Kidney epithelial cell (primary cell): ENCODE measurements around the gene ANGPTL1. TPM values are rescaled to one million over a fixed set of nuclear protein-coding genes. Genes with fewer than 3 reads are reported as not detected.

ENCODE experiments used
- DNase-seq: peaks from one replicate; pipeline ENCODE4 v3.0.0-alpha.2; 2010; ENCODE audit warnings: low read depth
- H3K27me3 ChIP-seq: 2 replicates; pipeline ENCODE4 v1.6.0; 2011; ENCODE audit warnings: low read length; ENCODE audit not compliant: control insufficient read depth, insufficient read depth
- H3K36me3 ChIP-seq: 2 replicates; pipeline ENCODE4 v1.5.1; 2011; ENCODE audit warnings: low read length; ENCODE audit not compliant: control insufficient read depth, insufficient read depth
- H3K4me3 ChIP-seq: 2 replicates; pipeline ENCODE4 v1.5.1; 2011; ENCODE audit warnings: low read depth, mild to moderate bottlenecking, control low read depth, low read length
- total RNA-seq: library from RNA; depleted of rRNA; stranded (reverse); fragments of >200 nt; gene quantifications from 2 replicates; pipeline ENCODE4 v1.2.3, GENCODE V29; 2015
- TF ChIP-seq, protein P1 (sequence below): IDR thresholded peaks from 2 replicates; pipeline ENCODE4 v1.5.1; 2011; ENCODE audit warnings: mild to moderate bottlenecking, moderate library complexity, low read length, control low read depth, inconsistent platforms; ENCODE audit not compliant: insufficient read depth, poor library complexity, severe bottlenecking

ANGPTL1 gene
- total RNA-seq, result not detected in 2 replicates

DNA sequence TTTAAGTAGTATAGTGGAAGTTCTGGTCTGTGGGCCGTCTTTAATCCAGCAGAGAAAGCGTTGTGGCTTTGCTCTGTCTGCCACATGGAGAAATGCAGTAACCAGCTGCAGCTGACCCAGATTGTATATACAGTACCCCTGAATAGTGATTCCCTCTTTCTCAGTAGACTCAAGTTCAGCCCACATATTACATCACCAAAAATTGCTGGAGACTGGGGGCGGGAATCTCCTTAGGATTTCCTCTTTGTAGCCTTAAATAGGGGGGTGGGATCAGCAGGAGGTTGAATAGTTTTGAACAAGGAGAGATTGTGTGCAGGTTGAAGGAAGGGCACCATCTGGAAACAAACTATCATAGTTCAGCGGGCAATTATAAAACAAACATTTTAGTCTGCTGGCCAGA lies at the start of gene ANGPTL1:
Gene ANGPTL1, minus strand, starts transcription at position 134 of the 400 bp plus-strand sequence. CDS start 5,301 bp downstream, outside the sequence.
- Histone ChIP-seq H3K4me3 (no peak within 1 kb of the TSS), H3K36me3 (no peaks in the 10 kb centered on the region), H3K27me3 (no peaks in the 10 kb centered on the region)
- DNase-seq, result no peak
- TF ChIP-seq, protein P1, sequence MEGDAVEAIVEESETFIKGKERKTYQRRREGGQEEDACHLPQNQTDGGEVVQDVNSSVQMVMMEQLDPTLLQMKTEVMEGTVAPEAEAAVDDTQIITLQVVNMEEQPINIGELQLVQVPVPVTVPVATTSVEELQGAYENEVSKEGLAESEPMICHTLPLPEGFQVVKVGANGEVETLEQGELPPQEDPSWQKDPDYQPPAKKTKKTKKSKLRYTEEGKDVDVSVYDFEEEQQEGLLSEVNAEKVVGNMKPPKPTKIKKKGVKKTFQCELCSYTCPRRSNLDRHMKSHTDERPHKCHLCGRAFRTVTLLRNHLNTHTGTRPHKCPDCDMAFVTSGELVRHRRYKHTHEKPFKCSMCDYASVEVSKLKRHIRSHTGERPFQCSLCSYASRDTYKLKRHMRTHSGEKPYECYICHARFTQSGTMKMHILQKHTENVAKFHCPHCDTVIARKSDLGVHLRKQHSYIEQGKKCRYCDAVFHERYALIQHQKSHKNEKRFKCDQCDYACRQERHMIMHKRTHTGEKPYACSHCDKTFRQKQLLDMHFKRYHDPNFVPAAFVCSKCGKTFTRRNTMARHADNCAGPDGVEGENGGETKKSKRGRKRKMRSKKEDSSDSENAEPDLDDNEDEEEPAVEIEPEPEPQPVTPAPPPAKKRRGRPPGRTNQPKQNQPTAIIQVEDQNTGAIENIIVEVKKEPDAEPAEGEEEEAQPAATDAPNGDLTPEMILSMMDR, result no peak

DNA sequence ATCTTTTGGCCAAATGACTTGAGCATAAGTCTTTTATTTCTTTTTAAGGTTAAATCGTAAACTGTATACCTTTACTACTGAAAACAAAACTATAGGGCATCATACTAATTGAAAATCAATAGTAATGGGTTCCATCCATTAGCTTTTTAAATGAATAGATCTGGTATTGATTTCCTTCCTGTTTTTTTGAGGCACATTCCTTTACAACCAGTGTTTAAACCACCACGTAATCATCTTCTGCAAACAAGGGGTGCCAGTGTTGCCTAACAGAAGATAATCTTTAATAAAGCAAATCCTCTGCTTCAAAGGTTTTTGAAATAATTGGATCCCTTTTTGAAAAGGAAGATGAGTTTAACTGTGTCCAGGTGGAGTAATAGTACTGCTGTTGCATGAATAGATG lies 48.7 kb upstream of the ANGPTL1 start:
- DNase-seq, result no peak
- TF ChIP-seq, protein P1, result no peak
- no peak overlapping the region for H3K4me3 ChIP-seq
- no peaks in the 10 kb centered on the region for H3K36me3 ChIP-seq
- no peaks in the 10 kb centered on the region for H3K27me3 ChIP-seq

DNA sequence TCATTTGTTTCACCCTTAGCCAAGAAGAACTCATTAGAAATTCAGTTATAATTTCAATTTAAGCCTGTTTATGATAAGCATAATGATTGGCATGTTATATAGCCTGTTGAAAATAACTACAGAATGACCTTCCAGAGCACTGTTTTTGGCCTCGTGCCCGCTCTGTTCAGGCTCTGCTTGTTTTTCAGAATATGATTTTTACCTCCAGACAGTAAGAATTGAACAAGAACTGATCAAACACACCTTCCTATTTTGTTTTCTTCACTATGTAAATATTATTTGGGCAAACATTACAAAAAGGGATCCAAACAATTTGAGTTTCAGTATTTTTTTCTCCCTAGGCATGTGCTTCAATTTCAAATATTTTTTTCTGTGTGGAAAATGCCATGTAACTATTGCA lies 48.1 kb upstream of the ANGPTL1 start:
- DNase-seq, result no peak
- Histone ChIP-seq H3K36me3 (no peaks in the 10 kb centered on the region), H3K4me3 (no peak overlapping the region), H3K27me3 (no peaks in the 10 kb centered on the region)
- TF ChIP-seq, protein P1, result no peak

DNA sequence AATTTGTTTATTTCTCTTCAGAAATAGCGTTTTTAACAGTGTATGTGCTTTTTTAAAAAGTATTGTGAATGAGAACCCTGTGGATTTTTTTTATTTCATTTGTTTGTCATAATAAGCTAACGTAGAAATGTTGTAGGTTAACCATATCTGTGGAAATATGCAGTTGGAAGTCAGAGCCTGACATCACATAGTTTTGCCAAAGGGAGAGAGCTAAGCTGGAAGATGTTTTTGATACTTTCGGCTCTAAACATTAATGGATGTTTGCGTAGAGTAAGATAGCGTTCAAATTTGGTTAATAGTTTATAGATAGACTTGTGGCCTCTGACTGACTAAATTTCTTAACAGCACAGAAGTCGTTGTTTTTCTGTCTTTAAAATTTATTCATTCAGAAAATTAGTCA lies 47.4 kb upstream of the ANGPTL1 start:
- Histone ChIP-seq H3K36me3 (no peaks in the 10 kb centered on the region), H3K4me3 (no peak overlapping the region), H3K27me3 (no peaks in the 10 kb centered on the region)
- TF ChIP-seq, protein P1, result no peak
- no peak for DNase-seq

- DNase-seq, result no peak
- Histone ChIP-seq H3K36me3 (no peaks in the 10 kb centered on the region), H3K27me3 (no peaks in the 10 kb centered on the region), H3K4me3 (no peak overlapping the region)
- TF ChIP-seq, protein P1, result no peak
Observed at GRCh38 chr1:178916448-178917174, 45.7 kb upstream of the ANGPTL1 start.

GRCh38 chr1:178912597-178912996 lies 41.7 kb upstream of the ANGPTL1 start:
- no peak for DNase-seq
- TF ChIP-seq, protein P1, result no peak
- no peak overlapping the region for H3K4me3 ChIP-seq
- no peaks in the 10 kb centered on the region for H3K36me3 ChIP-seq
- no peaks in the 10 kb centered on the region for H3K27me3 ChIP-seq
